A549 (cell line): ENCODE results near the gene HSD11B1.

Source experiments
- CBX2 ChIP-seq: fragments of 200-600 bp; sonication (generic); IDR thresholded peaks from 2 replicates; pipeline ENCODE4 v1.6.1; 2016; ENCODE audit warnings: low read depth, mild to moderate bottlenecking, borderline replicate concordance
- ESRRA ChIP-seq: fragments of 150-350 bp; IDR thresholded peaks from 2 replicates; pipeline ENCODE4 v1.6.1; 2014; ENCODE audit warnings: mild to moderate bottlenecking, low read length, borderline replicate concordance
- FOSB ChIP-seq: fragments of 250-450 bp; sonication (Bioruptor Pico); IDR thresholded peaks from 2 replicates; pipeline ENCODE4 v1.5.0; 2020; ENCODE audit warnings: mild to moderate bottlenecking, moderate library complexity
- KDM5A ChIP-seq: fragments of 200-600 bp; sonication (generic); IDR thresholded peaks from 2 replicates; pipeline ENCODE4 v1.6.1; 2016; ENCODE audit warnings: antibody characterized with exemption, mild to moderate bottlenecking
- MAFK ChIP-seq: fragments of 450-650 bp; IDR thresholded peaks from 2 replicates; pipeline ENCODE4 v1.6.1; 2014; ENCODE audit not compliant: partially characterized antibody
- POLR2A ChIP-seq: IDR thresholded peaks from 2 replicates; pipeline ENCODE4 v1.6.1; 2012; ENCODE audit warnings: mild to moderate bottlenecking, low read length
- RNF2 ChIP-seq: fragments of 200-600 bp; sonication (generic); IDR thresholded peaks from 2 replicates; pipeline ENCODE4 v1.6.1; 2016; ENCODE audit warnings: low read depth, mild to moderate bottlenecking, antibody characterized with exemption, moderate library complexity, borderline replicate concordance
- ZC3H11A ChIP-seq: fragments of 450-650 bp; IDR thresholded peaks from 2 replicates; pipeline ENCODE4 v1.6.1; 2014; ENCODE audit warnings: antibody characterized with exemption, mild to moderate bottlenecking
- TF ChIP-seq, protein P1 (sequence below): fragments of 200-600 bp; sonication (generic); IDR thresholded peaks from 2 replicates; pipeline ENCODE4 v1.6.1; 2016; ENCODE audit warnings: antibody characterized with exemption, mild to moderate bottlenecking, moderate library complexity
- TF ChIP-seq, protein P2 (sequence below): fragments of >200 bp; sonication (Bioruptor Twin); formaldehyde crosslinking; IDR thresholded peaks from 3 replicates; pipeline ENCODE4 v1.6.1; 2016
- TF ChIP-seq, protein P3 (sequence below): fragments of >200 bp; sonication (Bioruptor Twin); formaldehyde crosslinking; IDR thresholded peaks from 3 replicates; pipeline ENCODE4 v1.5.1; 2016

DNA sequence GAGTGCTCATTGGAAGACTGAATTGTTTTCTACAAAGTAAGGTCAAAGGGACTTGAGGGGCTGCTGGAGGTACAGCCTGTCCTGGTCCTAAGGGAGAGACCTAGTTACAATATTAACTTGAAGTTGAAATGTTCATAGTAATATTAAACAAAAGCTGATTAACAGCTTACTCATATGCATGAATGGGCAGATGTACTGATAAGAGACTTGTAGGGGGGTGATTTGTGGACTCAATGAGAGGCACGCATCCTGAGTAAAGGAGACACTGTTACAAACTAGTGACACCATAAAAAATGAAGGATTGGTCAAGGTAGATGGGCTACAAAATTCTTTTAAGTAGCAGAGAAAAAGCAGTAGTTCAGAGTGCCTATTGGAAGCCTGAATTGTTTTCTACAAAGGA is 2.7 kb downstream of the HSD11B1 start:
- TF ChIP-seq CBX2 (no peak), FOSB (CRISPR knock-in tag) (no peak), ESRRA (no peak), RNF2 (no peak), MAFK (no peak), ZC3H11A (no peak), KDM5A (no peak), POLR2A (no peak)
- TF ChIP-seq, protein P1, sequence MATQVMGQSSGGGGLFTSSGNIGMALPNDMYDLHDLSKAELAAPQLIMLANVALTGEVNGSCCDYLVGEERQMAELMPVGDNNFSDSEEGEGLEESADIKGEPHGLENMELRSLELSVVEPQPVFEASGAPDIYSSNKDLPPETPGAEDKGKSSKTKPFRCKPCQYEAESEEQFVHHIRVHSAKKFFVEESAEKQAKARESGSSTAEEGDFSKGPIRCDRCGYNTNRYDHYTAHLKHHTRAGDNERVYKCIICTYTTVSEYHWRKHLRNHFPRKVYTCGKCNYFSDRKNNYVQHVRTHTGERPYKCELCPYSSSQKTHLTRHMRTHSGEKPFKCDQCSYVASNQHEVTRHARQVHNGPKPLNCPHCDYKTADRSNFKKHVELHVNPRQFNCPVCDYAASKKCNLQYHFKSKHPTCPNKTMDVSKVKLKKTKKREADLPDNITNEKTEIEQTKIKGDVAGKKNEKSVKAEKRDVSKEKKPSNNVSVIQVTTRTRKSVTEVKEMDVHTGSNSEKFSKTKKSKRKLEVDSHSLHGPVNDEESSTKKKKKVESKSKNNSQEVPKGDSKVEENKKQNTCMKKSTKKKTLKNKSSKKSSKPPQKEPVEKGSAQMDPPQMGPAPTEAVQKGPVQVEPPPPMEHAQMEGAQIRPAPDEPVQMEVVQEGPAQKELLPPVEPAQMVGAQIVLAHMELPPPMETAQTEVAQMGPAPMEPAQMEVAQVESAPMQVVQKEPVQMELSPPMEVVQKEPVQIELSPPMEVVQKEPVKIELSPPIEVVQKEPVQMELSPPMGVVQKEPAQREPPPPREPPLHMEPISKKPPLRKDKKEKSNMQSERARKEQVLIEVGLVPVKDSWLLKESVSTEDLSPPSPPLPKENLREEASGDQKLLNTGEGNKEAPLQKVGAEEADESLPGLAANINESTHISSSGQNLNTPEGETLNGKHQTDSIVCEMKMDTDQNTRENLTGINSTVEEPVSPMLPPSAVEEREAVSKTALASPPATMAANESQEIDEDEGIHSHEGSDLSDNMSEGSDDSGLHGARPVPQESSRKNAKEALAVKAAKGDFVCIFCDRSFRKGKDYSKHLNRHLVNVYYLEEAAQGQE, result no peak
- TF ChIP-seq, protein P2, sequence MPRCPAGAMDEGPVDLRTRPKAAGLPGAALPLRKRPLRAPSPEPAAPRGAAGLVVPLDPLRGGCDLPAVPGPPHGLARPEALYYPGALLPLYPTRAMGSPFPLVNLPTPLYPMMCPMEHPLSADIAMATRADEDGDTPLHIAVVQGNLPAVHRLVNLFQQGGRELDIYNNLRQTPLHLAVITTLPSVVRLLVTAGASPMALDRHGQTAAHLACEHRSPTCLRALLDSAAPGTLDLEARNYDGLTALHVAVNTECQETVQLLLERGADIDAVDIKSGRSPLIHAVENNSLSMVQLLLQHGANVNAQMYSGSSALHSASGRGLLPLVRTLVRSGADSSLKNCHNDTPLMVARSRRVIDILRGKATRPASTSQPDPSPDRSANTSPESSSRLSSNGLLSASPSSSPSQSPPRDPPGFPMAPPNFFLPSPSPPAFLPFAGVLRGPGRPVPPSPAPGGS, result no peak
- TF ChIP-seq, protein P3, sequence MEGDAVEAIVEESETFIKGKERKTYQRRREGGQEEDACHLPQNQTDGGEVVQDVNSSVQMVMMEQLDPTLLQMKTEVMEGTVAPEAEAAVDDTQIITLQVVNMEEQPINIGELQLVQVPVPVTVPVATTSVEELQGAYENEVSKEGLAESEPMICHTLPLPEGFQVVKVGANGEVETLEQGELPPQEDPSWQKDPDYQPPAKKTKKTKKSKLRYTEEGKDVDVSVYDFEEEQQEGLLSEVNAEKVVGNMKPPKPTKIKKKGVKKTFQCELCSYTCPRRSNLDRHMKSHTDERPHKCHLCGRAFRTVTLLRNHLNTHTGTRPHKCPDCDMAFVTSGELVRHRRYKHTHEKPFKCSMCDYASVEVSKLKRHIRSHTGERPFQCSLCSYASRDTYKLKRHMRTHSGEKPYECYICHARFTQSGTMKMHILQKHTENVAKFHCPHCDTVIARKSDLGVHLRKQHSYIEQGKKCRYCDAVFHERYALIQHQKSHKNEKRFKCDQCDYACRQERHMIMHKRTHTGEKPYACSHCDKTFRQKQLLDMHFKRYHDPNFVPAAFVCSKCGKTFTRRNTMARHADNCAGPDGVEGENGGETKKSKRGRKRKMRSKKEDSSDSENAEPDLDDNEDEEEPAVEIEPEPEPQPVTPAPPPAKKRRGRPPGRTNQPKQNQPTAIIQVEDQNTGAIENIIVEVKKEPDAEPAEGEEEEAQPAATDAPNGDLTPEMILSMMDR, result no peak
